AG10803 (cell line): ENCODE data around the gene FAM72D.
"Not testable (repeated sequence)": the region's sequence is repeated elsewhere in the genome, so short reads cannot be mapped to it uniquely, and the experiment has no call there.

Experiments
- DNase-seq: peaks from one replicate; pipeline ENCODE4 v3.0.0; 2010; ENCODE audit warnings: low read depth
- H3K4me3 ChIP-seq: 2 replicates; pipeline ENCODE4 v1.5.1; 2011; ENCODE audit warnings: mild to moderate bottlenecking, low read length, control low read depth

The FAM72D gene

DNA sequence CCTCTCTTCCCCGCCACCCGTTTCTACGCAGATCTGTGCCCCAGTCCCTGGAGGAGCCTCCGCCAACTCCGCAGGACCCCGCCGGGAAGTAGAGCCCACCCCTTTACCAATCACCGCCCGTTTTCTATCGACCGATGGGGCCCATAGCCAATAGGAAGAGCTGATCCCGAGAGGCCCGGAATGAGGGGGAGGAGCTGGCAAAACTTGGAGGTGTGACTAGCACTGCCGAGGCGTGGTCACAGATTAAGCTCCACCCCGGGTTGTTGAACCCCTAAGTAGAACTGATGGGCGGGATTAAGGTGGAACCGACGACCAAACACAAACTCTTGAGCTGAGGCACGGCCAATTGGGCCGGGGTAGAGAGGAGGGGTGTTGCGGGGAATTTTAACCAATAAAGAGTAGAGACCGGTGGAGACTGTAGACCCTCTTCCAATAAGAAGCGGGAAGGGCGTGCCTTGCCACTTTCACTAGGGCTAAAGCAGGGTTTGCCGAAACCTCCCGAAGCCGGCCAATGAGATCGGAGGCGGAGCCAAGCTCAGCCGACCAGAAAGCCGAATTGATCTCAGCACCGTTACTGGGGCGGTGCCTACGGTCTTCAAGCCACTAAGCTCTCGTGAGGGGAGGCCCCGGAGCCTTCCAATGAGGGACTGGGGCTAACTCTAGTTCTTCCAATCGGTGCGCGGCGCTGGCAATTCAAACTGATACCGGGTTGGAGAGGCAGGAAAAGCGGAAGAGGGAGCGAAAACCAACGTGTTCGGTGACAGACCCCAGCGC, at the start of gene FAM72D, which contains the start of gene SRGAP2B:
TSS of gene FAM72D (plus strand) at position 691 of the 774 bp plus-strand sequence. CDS start 874 bp downstream, outside the sequence.
TSS of gene SRGAP2B (minus strand) at position 45 of the 774 bp plus-strand sequence. CDS start 2,427 bp downstream, outside the sequence.
- peak within 1 kb of the TSS; percentile 54 for H3K4me3 ChIP-seq
- not testable (repeated sequence) for DNase-seq

DNA sequence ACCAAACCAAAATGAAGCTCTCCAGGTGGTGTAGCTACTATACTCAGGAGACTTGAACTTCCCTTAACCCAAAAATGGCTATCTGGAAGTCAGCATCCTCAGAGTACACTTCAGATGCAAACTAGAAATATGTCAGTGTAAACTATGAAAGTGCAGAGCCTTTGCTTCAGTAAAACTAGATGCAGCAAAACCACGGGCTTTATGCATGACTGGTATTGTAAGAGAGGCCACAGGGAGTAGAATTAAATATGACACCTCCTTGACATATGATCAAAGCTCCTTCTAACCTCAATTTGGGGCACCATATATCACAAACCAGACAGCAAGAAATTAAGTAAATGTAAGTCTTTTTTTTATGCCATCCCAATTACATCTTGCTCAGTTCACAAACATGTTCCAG, 48.2 kb upstream of the FAM72D start:
- DNase-seq, H3K4me3 ChIP-seq: not testable (repeated sequence)

DNA sequence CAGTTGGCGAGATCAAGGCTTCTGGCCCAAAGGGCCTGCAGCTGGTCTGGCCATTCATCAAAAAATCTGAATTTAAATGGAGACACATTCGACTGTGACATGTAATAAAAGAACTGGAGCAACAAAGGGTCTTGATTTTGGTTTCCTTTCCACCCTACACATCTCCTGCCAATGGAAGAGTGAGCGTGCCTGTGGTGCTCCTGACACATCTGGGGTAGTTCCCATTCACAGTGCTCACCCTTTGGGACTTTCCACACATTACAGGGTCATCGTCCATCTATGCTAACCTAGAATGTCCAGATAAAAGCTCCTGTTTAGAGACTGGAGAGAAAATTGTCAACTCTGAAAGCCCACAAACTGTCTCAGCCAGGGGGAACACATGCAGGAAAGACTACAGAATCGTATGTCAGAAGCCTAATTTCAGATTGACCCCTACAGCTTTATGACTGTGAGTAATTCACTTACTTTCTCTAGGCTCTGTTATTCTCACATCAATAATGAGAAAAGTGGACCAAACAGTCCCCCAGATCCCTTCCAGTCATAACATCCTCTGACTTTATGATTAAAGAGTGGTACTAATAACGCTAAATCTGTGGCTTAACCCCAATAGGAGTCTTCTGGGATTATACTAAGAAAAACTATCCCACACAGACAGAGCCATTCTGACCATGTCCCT, 47.5 kb upstream of the FAM72D start:
- H3K4me3 ChIP-seq, DNase-seq: not testable (repeated sequence)

DNA sequence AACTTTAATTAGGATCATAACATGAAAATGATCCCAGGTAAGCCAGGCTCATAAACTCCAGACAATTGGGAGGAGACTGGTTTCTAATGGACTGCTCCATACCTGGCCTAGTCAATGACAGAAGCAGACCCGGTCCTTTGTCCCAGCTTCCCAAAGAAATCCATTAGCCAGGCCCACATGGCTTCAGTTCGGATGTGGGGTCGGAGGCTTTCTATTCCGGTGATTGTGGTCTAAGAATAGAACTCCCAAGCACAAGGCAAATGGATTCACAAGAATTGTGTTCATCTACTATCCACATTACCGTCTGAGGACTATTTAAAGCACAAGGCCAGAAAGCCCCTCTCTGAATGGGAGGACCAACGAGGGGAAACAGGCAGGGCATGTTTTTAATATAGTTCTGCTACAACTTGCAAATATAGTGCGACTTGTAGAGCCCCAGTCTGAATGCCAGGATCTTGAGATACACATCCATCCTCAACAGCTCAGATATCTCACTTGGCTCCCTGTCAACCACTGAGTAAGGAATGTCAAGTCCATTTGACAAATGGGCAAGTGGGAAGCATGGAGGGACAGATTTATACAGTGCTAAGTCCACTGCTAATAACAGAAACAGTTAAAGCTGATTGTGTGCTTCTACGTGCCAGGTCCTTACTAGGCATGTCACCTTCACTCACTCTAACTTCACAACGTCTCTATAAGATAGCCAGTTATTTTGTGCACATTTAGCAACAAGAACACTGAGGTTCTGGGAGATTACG, 43.6 kb upstream of the FAM72D start:
- DNase-seq, H3K4me3 ChIP-seq: not testable (repeated sequence)

DNA sequence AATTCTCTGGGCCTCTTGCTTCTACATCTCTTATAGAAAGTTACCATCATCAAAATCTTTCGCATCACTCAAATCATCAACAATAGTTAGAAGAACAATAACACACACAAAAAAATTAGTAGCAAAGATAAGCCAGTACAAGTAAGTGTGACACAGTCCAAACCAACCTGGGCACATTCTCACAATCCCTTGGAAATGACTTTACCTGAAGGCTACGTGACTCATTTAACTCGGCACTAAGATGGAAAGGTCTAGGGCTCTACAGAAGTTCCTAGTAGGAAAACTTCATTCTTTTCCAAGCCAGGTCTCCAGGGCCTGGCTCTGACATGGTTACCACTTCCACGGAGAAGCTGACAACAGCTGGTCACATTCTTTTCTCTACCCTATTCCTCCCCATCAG, 42.3 kb upstream of the FAM72D start:
- H3K4me3 ChIP-seq, DNase-seq: not testable (repeated sequence)

DNA sequence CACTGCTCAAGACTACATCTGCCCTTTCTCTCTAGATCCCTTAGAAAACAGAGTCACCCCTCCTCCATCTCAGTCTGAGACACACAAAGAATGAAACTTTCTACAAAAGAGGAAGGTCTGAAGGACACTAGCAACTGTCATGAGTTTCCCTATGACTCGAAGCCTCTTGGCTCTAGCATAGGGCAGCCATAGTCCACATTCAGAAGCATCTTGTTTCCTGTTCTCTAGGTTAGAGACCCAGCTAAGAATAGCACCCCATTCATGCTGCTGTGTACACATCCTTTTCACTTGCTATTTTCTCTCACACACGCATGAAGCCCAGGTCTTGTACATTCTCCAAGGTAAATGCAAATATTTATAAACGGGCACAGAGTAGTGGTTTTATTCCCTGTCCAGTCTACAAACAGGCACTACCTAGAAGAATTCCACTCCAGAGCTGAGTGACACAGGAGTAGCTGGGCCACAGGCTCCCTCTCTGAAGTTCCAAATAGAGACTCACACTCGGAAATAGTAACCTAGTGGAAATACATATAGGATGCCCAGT, 40.5 kb upstream of the FAM72D start:
- DNase-seq, H3K4me3 ChIP-seq: not testable (repeated sequence)

DNA sequence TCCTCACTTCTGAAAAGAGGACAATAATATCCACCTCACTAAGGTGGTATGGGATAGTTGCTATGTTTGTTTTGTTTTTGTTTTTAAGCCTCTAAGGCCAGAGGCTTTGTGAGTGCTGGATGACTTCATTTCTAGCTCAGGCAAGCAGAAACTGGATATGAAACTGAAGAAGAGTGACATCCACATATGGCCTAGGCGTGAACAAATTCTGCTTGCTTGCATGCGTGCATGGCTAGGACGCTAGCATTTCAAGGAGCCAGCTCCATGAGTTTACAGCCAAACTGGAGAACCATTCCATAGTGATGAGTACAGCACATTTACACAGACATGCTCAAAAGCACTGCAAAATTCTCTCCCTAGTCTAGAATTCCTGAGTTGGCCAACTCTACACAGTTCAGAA, 37.6 kb upstream of the FAM72D start:
- H3K4me3 ChIP-seq, DNase-seq: not testable (repeated sequence)

DNA sequence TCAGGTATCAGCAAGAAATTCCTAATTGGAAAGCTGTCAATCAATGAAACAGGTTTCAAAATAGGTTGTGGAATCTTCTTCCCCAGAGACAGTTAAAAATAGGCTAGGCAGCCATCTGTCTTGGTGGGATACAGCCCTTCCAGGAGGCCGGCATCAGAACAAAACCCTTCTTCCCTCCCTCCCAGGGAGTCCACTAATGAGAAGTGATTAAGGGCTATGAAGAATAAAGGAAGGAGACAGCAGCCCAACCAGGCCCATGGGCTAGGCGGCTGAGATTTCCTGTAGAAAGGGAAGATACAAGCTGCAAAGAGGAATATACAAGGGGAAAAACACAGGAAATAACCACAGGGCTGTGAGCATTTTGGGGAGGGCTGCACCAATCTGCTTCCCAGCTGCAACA, 32.5 kb upstream of the FAM72D start:
- DNase-seq, H3K4me3 ChIP-seq: not testable (repeated sequence)

DNA sequence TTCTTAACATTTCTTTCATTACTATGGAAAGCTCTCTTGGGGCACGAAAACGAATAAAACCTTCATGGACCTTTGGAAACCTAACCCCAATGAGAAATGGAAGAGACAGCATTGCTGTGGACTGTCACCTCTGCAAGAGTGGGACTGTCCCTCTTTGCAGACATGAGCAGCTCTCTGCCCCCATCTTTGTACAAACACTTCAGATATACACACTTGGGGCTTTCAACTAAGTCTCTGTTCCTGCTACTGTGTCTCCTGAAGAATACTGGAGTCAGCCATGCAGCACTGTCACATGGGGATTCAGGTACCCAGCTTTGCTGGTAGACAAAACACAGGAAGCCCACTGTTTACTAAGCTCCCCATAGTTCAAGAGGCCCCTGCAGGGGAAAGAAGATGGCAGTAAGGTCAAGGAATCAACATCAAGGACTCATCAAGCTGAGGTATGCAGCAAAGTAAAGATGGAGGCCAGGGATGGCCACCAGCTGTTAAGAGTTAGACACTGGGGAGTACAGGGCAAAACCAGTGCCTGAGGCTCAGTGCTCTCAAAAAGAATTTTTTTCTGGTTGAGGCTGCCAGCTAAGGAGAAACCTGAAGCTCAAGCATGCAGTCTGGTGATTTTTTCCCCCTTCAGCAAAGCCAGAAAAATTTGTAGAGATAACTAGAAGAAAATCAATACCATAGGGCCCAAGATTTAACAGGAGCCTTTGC, 31.7 kb upstream of the FAM72D start:
- H3K4me3 ChIP-seq = not testable (repeated sequence)
- peak; percentile 0 for DNase-seq

DNA sequence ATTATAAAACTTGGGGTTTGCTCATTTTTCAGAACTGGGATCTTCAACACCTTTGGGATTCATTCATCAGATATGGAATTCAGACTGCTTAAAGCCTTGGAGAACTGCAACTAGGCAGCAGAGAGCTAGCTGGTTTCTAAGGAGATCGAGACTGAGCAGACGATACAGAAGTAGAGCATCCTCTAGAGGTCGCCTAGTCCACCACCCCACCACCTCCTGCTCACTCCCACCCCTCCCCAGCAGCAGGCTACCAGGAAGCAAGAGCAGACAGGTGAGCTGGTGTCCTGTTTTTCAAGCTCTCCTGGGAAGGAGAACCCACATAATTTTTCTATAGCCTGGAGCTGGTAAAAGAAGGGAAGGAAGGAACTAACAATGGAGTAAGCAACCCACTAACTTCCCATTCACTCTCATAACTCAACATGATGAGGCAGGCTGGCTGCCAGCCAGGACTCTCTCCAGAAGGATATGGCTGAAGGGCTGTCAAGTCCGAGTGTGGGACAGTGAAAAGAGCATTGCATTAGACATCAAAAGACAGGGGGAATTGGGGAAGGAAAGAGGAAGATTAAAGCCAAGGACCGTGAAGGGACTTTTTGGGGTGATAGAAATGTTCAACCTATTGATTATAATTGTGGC, 30.5 kb upstream of the FAM72D start:
- H3K4me3 ChIP-seq, DNase-seq: not testable (repeated sequence)

DNA sequence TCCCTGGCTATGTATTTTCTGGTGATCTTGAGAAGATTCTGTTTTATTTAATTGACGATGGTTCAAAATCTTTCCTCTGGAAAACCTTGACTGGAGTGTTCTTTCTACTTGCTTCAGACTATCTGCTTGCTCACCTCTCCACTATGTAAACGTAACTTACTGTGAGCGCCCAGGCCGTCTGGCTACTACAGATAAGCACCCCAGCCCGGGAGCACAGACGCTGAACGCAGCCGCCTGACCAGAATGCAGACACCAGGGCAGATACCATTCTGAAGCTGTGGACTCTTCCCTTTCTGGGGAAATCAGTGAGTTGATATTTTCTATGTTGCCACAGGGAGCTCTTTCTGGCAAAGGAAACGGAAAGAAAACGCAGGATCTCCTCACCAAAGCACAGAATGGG, 29.3 kb upstream of the FAM72D start:
- not testable (repeated sequence) for DNase-seq, H3K4me3 ChIP-seq

DNA sequence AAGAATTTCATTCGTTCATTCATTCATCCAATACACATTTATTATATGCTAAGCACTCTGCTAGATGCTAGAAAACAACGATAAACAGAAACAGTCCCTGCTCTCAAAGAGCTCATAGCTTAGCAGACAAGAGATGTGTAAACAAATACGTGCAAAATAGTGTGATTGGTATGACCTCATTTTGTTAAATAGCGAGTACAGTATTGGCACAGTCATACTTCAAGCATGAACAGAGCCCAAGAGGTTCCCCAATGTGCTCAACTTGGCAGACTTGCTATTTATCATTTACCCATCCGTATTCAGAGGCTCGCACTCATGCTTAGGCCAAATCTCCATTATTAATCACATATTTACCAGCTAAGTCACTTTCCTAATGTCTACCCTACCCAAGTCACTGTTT, 24.2 kb upstream of the FAM72D start:
- DNase-seq = not testable (repeated sequence)

DNA sequence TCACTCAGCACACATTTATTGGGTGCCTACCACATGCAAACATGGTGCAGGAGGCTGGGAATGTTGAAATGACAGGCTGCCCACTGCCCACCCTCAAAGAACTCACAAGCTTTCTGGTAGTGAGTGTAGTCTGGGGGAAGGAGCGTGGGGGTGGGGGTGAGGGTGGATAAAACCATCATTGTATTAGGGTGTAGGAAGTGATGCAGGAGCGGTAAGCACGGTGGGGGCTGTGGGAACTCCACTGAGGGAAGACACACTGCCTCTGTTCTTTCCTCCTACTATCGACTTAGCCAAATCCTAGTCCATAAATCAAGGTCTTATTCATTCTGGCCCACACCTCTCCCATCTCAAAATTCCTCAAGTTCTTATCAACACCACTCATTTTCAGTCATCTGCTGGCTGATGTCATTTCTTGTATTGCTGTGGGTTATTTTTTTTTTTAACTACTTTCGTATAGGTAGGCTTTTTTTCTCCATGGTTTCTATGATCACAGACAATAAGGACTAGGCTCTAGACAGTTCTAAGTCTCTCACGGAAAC, 21.7 kb upstream of the FAM72D start:
- H3K4me3 ChIP-seq, DNase-seq: not testable (repeated sequence)

More for the DNA sequence above, 24.2 kb upstream of the FAM72D start:
- not testable (repeated sequence) for H3K4me3 ChIP-seq

DNA sequence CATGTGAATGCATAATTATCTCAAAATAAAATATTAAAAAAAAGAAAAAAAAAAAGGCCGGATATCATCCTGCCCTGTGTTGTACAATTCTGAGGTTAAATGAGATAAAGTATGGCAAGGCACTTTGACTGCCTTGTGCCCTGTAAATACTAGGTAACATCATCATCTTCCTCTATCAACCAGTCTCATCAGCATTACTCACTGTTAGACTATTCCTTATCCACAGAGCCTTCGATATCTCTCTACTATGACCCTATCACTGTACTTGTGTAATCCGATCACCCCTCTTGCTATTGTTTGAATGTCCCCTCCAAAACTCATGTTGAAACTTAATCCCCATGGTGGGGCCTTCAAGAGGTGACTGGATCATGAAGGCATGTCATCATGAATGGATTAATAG, 18.9 kb upstream of the FAM72D start:
- H3K4me3 ChIP-seq, DNase-seq: not testable (repeated sequence)

DNA sequence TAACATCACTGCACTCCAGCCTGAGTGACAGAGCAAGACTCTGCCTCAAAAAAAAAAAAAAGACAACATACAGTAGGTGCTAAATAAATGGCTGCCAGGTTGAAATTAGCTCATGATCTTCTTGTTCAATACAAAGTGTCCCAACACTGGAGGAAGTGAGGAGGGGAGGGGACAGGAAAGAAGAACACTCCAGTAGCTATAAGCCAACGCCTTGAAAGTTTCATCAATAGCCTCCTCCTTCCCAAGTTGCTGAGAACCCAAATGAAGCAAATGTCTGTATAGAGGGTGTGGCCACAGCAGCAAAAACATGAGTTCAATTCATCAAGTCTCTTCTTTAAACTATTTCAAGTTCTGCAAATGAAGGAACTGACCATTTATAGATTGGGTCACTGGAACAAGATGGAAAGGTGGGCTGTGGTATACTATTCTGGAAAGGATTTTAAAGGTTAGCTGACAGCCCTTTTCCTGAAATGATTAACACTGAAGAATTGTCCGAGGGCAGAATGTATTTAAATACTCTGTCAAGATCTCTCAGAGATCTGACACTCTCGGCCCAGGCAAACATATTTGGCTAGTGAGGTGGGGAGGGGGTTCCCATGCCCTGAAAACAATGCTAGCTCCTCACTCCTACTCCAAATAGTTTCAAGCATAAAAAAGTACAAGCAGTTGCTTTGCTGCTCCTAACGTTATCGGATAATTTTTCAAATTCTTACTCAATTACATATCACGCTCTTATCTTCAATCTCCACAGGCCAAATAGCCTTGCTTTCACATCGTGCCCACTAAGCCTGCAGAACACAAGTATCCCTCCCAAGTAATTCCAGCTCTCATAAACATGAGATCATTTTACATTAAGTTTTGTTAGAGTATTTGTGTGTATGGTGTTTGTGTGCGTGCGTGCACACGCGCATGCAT, 17.6 kb upstream of the FAM72D start:
- not testable (repeated sequence) for H3K4me3 ChIP-seq, DNase-seq

DNA sequence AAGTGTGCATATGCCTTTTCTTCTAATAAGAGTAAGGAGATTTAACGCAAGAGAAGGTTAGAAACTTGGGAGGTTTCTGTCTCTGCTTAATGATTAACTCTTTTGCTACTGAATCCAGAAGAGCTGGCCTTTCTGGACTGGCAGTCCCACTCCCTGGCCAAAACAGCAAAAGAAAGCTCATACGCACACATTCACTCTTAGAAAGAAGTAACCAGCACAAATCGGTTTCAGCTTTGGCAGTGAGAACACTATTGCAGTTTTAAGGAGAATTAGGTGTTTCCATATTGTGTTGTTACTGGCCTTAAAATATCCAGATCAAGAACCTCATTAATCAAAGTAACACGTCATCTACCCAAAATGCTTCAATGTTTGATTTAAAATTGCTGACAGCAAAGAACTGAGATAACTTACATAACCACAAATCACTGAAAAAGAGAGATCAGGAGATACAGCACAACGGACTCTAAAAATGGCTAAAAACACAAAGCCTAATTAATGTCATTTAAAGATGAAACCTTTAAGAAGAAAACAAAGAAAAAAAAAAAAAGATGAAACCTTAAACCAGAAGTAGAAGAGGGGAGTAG, 16.9 kb upstream of the FAM72D start:
- not testable (repeated sequence) for DNase-seq, H3K4me3 ChIP-seq

DNA sequence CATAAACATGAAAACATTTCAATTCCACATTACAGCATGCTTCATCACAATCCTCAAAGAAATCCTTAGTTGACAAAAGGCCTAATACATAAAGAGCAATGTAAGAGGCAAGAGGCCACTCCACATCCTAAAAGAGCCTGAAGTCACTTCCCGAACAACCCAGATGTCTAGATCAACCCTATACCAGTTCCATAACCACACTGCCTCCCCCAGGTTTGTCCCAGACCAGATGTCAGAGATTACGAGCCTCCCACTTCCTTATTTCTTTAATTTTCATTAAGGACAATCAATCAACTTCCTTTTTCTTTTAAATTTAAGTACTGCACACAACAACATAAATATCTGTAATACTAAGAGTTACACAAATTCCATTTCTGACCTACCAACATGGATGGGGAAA, 16.0 kb upstream of the FAM72D start:
- not testable (repeated sequence) for H3K4me3 ChIP-seq, DNase-seq
